T-helper 2 cell treated with Interferon-gamma antibody and Interleukin-4, amounts not matched to agents 100 ng/mL and 5 ng/mL, for 36 hours (primary cell): ENCODE data around the gene KRT80. TPM values are rescaled to one million over a fixed set of nuclear protein-coding genes. Genes with fewer than 3 reads are reported as not detected.

Experiments used
- intact Hi-C: fragments of 100-400 bp; cut with micrococcal nuclease; formaldehyde crosslinking; loops from one replicate; pipeline ENCODE4 v1.15.1; 2023
- total RNA-seq: library from RNA; stranded (reverse); gene quantifications from 2 replicates; pipeline ENCODE4 v1.2.3, GENCODE V29; 2022

Gene KRT80
- total RNA-seq, 1 donor from 2014 or later, result not detected

DNA sequence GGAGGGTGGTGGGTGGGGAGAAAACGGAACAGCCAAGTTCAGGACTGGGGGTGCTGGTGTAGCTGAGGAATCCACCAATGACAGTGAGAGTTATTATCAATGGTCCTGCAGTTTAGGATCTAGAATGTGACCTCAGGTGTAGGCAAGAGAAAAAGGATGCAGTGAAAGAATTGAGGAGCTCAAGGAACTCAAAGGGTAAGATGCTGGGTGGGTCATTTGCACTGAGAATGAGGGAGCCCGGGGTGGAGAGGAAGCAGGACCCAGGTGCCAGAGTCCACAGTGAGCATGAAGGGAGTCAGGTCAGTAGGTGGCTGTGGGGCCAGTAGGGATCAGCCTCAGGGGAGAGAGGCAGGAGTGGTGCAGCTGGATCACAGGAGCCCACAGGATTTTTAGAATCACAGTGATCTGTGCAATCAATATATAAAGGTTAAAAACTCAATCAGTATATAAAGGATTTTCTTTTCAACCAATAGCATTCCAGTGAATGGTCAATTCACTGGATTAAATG, 38.1 kb upstream of the KRT80 start:
- intact Hi-C loops, result loop anchor here (10.0 kb wide), 1 partner anchor 45 kb away; the partner anchor contains the start of gene KRT86

DNA sequence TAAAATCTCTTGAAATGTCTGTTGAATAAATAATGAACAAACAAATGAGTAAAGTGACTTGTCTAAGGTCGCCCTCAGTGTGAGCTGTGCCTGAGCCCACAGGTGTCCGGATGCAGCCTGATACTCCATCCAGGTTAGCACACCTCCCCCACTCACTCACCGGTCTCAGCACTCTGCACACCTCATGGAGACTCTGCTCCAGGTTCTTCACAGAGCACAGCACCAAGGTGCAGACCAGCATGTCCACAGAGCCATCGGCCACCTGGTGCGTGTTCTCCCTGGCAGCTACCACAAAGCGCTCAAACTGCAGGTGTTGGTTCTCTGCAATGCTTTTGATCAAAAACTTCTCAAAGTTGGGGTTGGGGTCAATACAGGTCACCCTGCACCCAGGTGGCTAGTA, 37.1 kb upstream of the KRT80 start:
- intact Hi-C loops, result loop anchor here (10.0 kb wide), 1 partner anchor 46 kb away; the partner anchor contains the start of gene KRT86

DNA sequence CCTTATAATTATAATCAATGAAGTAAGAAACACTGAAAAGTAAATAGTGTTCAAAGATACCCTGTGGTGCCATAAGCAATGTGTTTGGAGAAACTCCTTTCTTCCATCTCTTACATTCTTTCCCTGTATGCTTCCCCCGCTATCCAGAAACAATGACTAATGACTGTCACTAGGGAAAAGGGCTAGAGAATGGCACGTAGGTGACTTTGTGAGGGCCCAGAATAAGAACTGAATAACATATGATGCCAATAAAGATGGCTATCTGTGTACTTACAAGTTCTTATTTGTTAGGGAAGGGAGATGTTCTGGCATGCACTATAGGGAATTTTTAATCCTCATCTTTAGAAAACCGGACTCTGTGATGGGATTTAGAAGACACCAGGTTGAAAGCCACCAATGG, 36.6 kb upstream of the KRT80 start:
- intact Hi-C loops, result loop anchor here (10.0 kb wide), 1 partner anchor 46 kb away; the partner anchor contains the start of gene KRT86

- intact Hi-C loops, result loop anchor here (10.0 kb wide), 1 partner anchor 47 kb away; the partner anchor contains the start of gene KRT86
Observed at GRCh38 chr12:52227606-52228166, 35.9 kb upstream of the KRT80 start.

DNA sequence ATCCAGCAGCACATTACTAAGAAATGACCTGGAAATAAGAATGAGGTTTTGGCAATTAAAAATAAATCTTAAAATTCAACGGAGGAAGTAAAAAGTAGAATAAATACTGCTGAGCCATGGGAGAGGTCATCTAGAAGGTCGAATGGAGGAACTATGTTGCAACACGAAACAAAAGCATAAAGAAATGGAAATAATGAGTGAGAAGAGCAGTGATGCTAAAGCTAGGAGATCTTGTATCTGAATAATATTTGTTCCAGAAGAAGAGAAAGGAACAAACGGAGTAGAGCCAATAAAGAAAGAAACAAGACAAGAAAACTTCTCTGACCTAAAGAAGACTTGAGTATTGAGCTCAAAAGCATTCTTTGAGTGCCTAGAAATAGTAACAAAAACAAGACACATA, 34.6 kb upstream of the KRT80 start:
- intact Hi-C loops, result loop anchor here (10.0 kb wide), 1 partner anchor 48 kb away; the partner anchor contains the start of gene KRT86

DNA sequence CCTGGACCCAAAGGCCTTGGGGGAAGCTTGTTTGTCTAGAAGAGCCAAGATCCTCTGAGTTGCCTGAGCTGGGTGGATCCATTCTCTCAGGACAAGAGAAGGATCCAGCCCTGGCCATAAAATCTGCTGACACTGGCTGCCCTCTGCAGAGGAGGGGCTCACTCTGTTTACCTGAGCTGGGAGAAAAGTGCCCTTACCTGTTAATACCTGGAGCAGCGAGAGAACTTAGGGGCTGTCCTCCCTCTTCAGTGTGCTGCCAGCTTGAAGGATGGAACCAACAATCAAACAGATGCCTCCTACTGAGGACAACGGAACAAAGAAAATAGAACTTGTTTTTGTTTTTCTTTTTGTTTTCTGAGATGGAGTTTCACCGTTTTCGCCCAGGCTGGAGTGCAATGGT, 33.9 kb upstream of the KRT80 start:
- intact Hi-C loops, result loop anchor here (10.0 kb wide), 1 partner anchor 49 kb away; the partner anchor contains the start of gene KRT86

DNA sequence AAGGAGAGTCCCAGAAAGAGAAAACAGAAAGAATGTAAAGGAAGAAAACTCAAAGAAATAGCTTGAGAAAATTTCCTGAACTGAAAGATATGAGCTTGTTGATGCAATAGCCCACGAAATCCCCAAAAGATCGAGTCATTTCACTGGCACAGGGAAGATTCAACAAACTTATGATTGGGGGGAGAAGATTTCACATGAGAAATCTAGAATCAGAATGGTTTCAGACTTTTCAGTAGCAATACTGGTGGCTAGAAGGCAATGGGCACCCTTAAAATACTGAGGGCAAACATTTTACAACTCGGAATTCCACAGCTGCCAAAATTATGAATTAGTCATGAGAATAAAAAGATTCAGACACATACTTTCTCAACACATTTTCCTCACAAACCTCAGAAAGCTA, 32.3 kb upstream of the KRT80 start:
- intact Hi-C loops, result loop anchor here (10.0 kb wide), 1 partner anchor 51 kb away; the partner anchor contains the start of gene KRT86

- intact Hi-C loops, result loop anchor here (10.0 kb wide), 1 partner anchor 51 kb away; the partner anchor contains the start of gene KRT86
Observed at GRCh38 chr12:52223406-52224039, 31.7 kb upstream of the KRT80 start.

DNA sequence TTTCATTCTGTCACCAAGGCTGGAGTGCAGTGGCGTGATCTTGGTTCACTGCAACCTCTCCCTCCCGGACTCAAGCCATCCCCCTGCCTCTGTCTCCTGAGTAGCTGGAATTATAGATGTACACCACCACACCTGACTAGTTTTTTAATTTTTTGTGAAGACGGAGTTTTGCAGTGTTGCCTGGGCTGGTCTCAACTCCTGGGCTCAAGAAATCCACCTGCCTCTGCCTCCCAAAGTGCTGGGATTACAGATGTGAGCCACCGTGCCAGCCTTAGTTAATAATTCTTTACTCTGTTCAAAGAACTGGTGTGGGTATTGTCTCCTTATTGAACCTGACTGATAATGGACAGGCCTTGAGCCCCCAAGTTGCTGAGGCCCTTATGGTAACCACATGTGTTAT, 30.9 kb upstream of the KRT80 start:
- intact Hi-C loops, result loop anchor here (10.0 kb wide), 1 partner anchor 52 kb away; the partner anchor contains the start of gene KRT86

GRCh38 chr12:52221912-52222457, 30.2 kb upstream of the KRT80 start:
- intact Hi-C loops, result loop anchor here (10.0 kb wide), 1 partner anchor 53 kb away; the partner anchor contains the start of gene KRT86

- intact Hi-C loops, result loop anchor here (10.0 kb wide), 1 partner anchor 54 kb away; the partner anchor contains the start of gene KRT86
Observed at GRCh38 chr12:52221070-52221781, 29.4 kb upstream of the KRT80 start.

DNA sequence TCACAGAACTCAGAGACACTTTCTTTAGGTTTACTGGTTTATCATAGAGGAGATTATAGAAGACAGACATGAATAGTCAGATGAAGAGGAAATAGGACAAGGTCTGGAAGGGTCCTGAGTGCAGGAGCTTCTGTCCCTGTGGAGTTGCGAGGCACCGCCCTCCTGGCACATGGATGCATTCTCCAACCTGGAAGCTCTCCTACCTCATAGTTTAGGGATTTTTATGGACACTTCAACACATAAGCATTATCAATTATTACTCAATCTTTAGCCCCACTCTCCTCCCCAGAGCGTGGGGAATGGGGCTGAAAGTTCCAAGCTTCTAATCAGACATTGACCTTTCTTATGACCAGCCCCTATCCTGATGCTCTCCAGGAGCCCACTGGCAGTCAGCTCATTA, 28.7 kb upstream of the KRT80 start:
- intact Hi-C loops, result loop anchor here (10.0 kb wide), 1 partner anchor 54 kb away; the partner anchor contains the start of gene KRT86

GRCh38 chr12:52218001-52218400, 26.2 kb upstream of the KRT80 start:
- intact Hi-C loops, result no loop called here

- intact Hi-C loops, result no loop called here
Observed at GRCh38 chr12:52217223-52217622, 25.4 kb upstream of the KRT80 start.

GRCh38 chr12:52216807-52217206, 25.0 kb upstream of the KRT80 start:
- intact Hi-C loops, result no loop called here

DNA sequence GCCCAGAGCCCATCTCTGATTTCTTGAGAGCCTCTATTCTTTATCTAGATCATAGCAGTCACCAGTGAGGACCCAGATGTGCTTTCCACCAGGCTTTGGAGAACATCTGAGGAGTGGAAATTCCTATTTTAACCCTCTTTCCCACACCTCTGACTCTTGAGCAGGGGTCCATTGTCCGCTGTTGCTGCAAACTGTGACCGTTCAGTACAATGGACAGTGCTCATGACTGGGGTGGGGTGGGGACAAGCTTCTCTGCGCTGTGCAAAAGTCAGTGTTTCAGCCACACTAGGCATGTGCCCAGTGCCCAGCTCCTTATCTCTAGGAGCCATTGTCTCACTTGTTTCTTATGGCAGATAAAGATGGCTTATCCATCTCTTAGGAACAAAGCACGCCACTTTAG, 24.3 kb upstream of the KRT80 start:
- intact Hi-C loops, result no loop called here

DNA sequence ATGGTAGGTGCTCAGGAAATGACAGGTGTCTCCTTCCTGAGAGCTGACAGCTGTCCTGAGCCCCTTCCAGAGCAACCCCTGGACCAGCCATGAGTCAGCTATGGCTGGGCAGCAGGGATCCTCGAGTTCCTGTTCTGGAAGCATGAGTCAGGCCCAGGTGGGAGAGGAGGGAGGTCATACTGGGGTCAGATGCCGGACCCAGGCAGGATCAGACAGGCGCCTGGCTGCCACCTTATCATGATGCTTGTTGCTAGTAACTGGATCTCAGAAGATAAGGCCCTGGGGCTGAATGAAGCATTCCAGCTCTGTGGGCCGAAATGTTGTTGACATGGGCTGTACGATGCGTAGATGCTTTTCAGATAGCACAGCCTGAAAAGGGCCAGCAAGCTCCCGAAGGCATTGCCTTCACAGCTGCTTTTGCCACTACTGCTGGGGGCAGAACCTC, 23.8 kb upstream of the KRT80 start:
- intact Hi-C loops, result no loop called here

GRCh38 chr12:52214421-52214802, 22.6 kb upstream of the KRT80 start:
- intact Hi-C loops, result no loop called here

- intact Hi-C loops, result no loop called here
Observed at GRCh38 chr12:52213564-52214420, 22.0 kb upstream of the KRT80 start.
